HG03097 (cell line): ENCODE measurements around the gene GHDC.

ENCODE experiments used
- ATAC-seq: cut with Tn5 transposase; IDR thresholded peaks from one replicate; pipeline ENCODE4 v1.9.1; 2021; ENCODE audit not compliant: unreplicated experiment, low FRiP score

The GHDC gene

GRCh38 chr17:42184713-42185620 is 9.3 kb downstream of the GHDC start, which contains the start of gene HCRT:
HCRT (minus strand) TSS chr17:42185452; CDS start chr17:42185365, 87 bp downstream.
- no peak for ATAC-seq

- ATAC-seq: peak; percentile 49
Measured at GRCh38 chr17:42183741-42184711, 10.3 kb downstream of the GHDC start.

DNA sequence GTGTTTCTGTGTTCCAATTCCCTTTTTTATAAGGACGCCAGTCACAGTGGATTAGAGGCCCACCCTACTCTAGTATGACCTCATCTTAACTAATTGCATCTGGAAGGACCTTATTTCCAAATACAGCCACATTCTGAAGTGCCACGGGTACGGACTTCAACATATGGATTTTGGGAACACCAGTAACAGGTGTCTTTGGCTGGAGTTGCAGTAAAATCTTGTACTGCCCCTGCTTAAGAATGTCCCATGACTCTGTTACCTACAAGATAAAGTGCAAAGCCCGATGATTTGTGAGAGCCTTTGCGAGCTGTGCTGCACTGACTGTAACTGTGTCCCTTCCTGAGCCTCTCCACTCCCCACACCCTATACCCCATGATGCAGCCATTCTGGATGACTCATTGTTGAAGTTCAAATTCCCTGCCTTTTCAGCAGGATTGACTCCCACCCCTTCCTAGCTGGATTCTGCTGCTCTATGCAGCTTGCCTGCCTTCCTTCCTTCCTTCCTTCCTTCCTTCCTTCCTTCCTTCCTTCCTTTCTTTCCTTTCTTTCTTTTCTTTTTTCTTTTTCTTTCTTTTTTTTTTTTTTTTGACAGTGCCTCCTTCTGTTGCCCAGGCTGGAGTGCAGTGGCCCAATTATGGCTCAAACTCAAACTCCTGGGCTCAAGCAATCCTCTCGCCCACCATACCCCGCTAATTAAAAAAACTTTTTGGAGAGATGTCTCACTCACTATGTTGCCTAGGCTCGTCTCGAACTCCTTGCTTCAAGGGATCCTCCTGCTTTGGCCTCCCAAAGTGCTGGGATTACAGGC is 11.2 kb downstream of the GHDC start:
- ATAC-seq: no peak

- no peak for ATAC-seq
Measured at GRCh38 chr17:42181851-42182207, 12.5 kb downstream of the GHDC start.

DNA sequence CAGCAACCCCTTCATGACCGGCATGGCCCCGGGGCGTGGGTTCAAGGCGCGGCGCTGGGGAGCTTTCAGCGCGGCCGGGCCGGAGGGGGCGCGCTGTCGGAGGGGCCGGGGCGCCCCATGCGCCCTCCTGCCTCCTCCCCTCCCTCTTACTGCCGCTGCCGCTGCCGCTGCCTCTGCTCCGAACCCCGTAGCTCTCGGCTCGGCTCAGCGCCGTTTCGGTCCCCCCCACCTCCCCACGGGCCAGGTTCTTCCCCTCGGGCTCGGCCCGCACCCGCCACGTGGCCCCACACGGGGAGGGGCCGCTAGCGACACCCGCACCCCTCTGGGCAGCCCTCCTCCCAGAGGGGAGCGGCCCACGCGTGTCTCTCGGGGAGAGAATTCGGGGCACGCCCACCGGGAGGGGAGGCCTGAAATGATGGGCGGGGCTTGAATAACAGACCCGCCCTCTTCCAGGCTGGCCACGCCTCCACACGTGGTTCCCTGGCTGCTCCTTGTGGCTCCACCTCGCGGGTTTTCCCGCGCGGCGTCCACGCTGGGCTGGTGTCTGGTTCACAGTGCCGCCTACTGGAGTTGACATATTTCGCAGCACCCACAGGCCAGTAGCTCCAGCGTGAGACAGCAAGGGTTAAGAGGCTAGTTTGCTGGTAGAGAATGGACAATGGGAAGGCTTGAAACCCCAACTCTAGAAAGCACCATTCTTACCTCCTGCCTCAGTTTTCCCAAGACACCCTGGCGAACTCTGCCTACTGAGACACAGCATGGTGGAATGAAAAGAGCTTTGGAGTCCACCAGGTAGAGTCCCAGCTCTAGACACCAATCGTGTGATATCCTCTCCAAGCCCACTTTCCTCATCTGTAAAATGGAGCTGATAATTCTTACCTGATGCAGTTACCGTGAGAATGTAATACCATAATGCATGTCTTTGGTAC is 13.1 kb downstream of the GHDC start, which contains the start of gene KCNH4:
Gene KCNH4, minus strand, starts transcription at position 221 of the 929 bp plus-strand sequence. Its CDS starts 197 bp downstream, at position 24.
- peak; percentile 34 for ATAC-seq

DNA sequence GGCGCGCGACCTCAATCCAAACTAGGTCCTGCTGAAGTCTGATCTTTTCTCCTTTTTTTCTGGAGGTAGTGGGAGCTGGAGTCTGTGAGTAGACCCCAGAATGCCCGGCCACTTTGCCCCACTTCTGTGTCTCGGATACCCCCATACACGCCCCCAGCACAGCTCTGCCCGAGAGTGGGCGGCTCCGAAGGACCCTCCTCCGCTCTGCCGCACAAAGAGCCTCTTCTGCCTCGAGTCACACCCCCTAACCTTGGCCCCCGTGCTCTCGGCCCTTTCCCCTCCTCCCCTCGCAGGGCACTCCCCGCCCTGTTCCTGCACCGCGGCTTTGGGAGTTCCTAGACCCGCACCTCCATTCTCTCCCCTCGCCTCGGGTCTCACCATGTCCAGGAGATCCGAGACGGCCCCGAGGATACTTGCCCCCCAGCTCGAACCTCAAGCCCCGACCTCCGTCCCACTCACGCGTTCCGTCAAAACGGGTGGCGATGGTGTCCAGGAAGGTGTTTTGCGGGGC is 13.8 kb downstream of the GHDC start:
- ATAC-seq: no peak

GRCh38 chr17:42179911-42180410 is 14.3 kb downstream of the GHDC start:
- ATAC-seq: no peak

- ATAC-seq: no peak
Measured at GRCh38 chr17:42179335-42179734, 15.0 kb downstream of the GHDC start.

- ATAC-seq: no peak
Measured at GRCh38 chr17:42178817-42179216, 15.5 kb downstream of the GHDC start.

GRCh38 chr17:42177684-42178083 is 16.6 kb downstream of the GHDC start:
- ATAC-seq: no peak

- no peak for ATAC-seq
Measured at GRCh38 chr17:42174126-42174783, 20.0 kb downstream of the GHDC start.

DNA sequence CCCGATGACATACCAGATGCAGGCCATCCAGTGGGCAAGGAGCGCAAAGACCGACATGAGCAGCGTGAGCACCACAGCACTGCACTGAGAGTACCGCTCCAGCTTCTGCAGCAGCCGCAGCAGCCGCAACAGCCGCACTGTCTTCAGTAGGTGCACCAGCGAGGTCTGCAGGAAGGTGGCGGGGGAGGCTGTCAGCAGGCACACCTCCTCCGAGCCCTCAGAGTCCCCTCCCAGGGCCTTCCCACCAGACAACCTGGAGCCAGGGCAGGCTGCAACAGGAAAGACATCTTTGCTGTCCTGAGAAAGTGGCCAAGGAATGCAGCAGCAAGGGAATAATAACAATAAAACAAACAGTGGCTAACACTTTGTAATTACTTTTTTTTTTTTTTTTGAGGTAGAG is 22.5 kb downstream of the GHDC start:
- ATAC-seq: no peak

DNA sequence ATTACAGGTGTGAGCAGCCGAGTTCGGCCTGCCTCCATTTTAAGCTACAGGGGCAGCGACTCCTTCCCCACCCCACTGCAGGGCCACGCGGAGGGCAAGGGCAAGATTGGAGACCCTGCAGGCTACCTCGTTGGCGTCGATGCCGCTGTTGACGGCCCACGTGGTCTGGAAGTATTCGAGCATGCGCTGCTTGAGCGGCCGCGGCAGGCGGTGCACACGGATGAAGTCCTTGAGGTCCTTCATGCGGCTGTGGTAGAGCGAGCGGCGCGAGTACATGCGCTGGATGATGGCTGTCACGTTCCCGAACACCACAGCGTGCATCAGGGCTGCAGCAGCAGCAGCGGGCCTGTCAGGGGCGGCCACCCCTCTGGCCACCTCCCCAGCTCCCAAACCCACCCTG is 24.9 kb downstream of the GHDC start:
- ATAC-seq: no peak

DNA sequence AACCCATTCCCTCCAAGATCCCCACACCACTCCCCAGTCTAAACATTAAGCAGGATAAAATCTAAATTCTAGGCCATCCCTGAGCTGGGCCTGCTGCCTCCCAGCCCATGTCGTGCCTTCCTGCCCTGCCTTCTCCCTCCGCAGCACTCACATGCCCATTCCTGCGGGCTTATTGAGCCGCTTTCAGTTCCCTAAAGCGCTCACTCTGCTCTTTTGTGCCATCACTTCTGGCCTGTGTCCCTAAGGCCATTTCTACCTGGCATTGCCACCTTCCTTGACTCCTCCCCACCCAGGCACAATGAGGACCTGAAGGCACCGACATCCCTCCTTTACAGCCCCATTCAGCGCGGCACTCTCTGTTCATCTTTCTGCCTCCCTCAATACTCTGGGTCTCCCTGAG is 26.5 kb downstream of the GHDC start:
- ATAC-seq: no peak

- no peak for ATAC-seq
Measured at GRCh38 chr17:42166196-42166763, 28.0 kb downstream of the GHDC start.

DNA sequence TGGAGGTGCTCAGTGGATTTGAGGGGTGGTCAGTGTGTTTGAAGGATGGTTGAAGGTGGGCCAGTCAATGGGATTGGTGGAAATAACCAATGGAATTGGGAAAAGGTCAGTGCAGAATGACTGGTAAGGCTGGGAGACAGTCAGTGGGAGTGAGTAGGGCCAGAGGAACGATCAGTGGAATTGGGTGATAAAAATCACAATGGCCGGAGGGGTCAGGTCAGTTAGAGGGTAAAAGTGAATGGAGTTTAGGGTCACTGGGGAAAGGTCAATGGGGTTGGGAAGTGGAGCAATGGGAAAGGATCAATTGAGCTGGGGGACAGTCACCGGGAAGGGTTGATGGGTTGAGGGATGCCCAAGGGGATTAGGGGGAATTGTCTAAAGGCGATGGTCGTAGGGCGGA is 28.5 kb downstream of the GHDC start:
- no peak for ATAC-seq

DNA sequence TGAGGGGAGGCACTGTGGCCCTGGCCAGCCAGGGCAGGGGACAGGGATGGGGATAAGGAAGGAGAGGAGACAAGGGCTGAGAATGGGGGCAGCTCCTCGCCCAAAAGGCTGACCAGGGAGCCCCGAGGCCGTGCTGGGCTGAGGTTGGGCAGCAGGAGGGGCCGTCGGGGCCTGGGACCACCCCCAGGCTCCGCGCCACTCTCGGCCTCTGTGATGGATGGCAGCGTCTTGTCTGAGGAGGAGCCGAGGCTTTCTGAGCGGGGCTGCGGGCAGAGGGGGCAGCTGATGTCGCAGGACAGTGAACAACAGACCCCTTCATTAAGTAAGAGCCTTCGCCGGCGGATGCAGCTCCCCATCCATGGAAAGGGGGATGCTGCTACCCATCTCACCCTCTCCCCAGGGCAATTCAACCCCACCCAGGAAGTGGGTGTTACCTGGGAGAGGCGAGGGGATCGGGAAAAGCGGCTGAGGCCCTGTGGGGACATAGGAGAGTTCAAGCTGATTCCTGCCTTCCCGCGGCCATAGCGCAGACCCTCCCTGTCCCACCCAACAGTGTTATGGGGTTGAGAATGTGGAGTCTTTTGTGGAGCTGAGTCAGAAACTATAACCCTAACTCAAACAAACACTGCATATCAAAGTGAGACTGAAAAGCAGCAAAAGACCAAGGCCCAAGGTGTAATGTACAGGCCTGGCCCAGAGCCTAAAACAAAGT is 30.4 kb downstream of the GHDC start:
- ATAC-seq: no peak
